BJ (cell line): ENCODE data around the gene ANAPC7. TPM values are rescaled to one million over a fixed set of nuclear protein-coding genes. Genes with fewer than 3 reads are reported as not detected.
"Not testable (repeated sequence)": the region's sequence is repeated elsewhere in the genome, so short reads cannot be mapped to it uniquely, and the experiment has no call there.

Experiments
- CTCF ChIA-PET: fragments of 350-600 bp; formaldehyde crosslinking; extraction: SDS; loops from one replicate; lab custom pipeline; 2021; ENCODE audit warnings: antibody characterized with exemption, inconsistent platforms; lab: Yijun Ruan, JAX
- POLR2A ChIA-PET: fragments of 300-600 bp; sonication (Branson Sonifier 250); formaldehyde crosslinking; extraction: SDS; loops from one replicate; lab custom pipeline; 2021; ENCODE audit warnings: antibody characterized with exemption; lab: Charles Lee
- DNase-seq: peaks from one replicate; pipeline ENCODE4 v3.0.0-alpha.2; 2011; ENCODE audit warnings: low read depth
- H3K27me3 ChIP-seq: 2 replicates; pipeline ENCODE4 v1.6.0; 2011; ENCODE audit warnings: low read length; ENCODE audit not compliant: control insufficient read depth, insufficient read depth
- H3K36me3 ChIP-seq: 2 replicates; pipeline ENCODE4 v1.5.1; 2011; ENCODE audit warnings: low read length; ENCODE audit not compliant: control insufficient read depth, insufficient read depth
- H3K4me3 ChIP-seq: 2 replicates; pipeline ENCODE4 v1.5.1; 2011; ENCODE audit warnings: low read depth, mild to moderate bottlenecking, control low read depth, low read length
- polyA plus RNA-seq: library from polyadenylated mRNA; depleted of rRNA; stranded (reverse); fragments of >200 nt; gene quantifications from 2 replicates; pipeline ENCODE4 v1.2.3, GENCODE V29; 2011
- TF ChIP-seq, protein P1 (sequence below): IDR thresholded peaks from 2 replicates; pipeline ENCODE4 v1.5.1; 2011; ENCODE audit warnings: low read depth, mild to moderate bottlenecking, control low read depth, inconsistent platforms, low read length, moderate library complexity; ENCODE audit not compliant: insufficient read depth

ANAPC7 gene
- polyA plus RNA-seq, 1 experiment, result 32.6 TPM

DNA sequence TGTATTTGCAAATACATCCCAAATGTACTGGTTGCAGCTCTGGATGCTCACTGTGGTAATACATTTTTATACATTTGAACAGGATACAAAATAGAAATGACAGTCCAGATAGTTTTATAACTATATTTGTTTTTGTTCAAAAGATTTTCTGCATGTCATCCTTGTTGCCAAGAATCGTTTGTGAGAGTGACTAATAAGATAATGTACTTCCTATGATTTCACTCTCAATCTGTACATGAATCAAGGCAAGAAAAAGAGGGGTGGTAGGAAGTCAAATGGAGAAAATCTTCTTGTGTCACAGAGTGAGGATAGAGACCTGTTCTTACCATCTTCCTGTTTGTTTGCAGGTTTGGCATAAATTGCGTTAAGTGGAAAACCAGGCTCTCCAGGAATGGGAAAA, 32.7 kb upstream of the ANAPC7 start:
- CTCF ChIA-PET, result interaction anchor here (0.6 kb wide), 1 partner anchor 78 kb away, joined by 4 read pairs; no protein-coding TSS in a partner anchor
- Histone ChIP-seq H3K4me3 (no peak overlapping the region), H3K27me3 (no peaks in the 10 kb centered on the region), H3K36me3 (peaks cover 13% of the 10 kb centered on the region)
- POLR2A ChIA-PET, result no interaction called here
- TF ChIP-seq, protein P1, sequence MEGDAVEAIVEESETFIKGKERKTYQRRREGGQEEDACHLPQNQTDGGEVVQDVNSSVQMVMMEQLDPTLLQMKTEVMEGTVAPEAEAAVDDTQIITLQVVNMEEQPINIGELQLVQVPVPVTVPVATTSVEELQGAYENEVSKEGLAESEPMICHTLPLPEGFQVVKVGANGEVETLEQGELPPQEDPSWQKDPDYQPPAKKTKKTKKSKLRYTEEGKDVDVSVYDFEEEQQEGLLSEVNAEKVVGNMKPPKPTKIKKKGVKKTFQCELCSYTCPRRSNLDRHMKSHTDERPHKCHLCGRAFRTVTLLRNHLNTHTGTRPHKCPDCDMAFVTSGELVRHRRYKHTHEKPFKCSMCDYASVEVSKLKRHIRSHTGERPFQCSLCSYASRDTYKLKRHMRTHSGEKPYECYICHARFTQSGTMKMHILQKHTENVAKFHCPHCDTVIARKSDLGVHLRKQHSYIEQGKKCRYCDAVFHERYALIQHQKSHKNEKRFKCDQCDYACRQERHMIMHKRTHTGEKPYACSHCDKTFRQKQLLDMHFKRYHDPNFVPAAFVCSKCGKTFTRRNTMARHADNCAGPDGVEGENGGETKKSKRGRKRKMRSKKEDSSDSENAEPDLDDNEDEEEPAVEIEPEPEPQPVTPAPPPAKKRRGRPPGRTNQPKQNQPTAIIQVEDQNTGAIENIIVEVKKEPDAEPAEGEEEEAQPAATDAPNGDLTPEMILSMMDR, result no peak
- no peak for DNase-seq

DNA sequence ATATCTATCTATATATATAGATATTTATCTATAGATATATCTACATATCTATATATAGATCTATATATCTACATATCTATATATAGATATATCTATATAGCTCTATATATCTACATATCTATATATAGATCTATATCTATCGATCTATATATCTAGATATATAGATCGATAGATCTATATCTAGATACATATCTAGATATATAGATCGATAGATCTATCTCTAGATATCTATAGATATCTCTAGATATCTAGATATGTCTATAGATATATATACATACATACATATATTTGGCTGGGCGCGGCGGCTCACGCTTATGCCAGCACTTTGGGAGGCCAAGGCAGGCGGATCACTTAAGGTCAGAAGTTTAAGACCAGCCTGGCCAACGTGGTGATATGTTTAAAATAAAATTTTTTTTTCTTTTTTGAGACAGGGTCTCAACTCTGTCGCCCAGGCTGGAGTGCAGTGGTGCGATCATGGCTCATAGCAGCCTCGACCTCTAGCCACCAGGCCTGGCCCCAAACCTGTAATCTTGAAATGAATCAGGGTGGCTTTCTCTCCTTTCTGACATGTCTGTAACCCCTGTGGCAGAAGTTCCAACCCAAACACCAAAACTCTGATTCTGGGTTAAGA, 28.6 kb upstream of the ANAPC7 start:
- TF ChIP-seq, protein P1, result no peak
- Histone ChIP-seq H3K36me3 (peaks cover 4% of the 10 kb centered on the region), H3K4me3 (peak overlapping the region; percentile 40; the same call in 1 of the 2 replicates), H3K27me3 (no peaks in the 10 kb centered on the region)
- POLR2A ChIA-PET, result interaction anchor here (1.0 kb wide), 2 partner anchors 148 to 359 kb away, joined by 7 to 23 read pairs; no protein-coding TSS in a partner anchor
- CTCF ChIA-PET, result interaction anchor here (0.7 to 1.8 kb wide), 27 partner anchors 7 to 503 kb away, joined by 3 to 38 read pairs (median 4); partner anchors contain the start of gene ARPC3
- no peak for DNase-seq

DNA sequence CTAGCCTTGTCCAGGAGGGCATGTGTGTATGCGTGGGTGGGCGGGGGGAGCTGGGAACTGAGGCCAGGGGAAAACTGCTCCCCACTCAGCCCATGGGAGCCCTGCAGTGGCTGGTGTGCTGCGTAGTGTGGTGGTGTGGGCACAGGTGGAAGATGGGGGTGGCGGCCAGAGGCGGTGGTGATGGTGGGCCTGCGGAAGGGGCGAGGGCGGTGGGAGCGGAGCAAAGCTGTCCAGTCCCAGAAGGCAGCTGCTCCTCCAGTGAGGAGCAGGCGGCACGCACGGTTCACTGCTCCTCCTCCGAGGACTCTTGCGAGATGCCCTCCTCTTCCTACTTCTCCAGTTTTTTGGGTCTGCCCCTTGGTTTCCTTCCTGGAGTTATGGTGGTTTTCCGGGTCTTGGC, 26.2 kb upstream of the ANAPC7 start:
- H3K4me3 ChIP-seq, CTCF ChIA-PET, H3K27me3 ChIP-seq, DNase-seq, POLR2A ChIA-PET, H3K36me3 ChIP-seq: not testable (repeated sequence)

DNA sequence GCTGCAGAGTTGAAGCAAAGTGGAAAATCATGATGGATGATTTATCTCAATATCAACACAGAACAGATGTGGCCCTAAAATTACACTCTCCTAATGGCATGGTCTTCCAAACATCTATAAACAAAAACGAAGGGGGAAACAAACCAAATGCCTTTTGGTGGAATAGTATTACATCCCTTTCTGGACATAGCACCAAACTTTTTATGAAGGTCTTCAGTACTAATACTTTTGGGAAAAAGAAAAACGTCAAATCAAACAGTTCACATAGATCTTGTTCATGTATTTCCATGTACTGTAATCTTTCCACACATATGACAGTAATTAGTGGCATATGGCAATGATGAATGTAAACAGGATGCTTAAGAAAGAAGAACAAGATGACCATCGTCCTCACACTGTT, 22.9 kb upstream of the ANAPC7 start:
- ChIA-PET CTCF (no interaction called here), POLR2A (interaction anchor here (1.2 kb wide), 1 partner anchor 322 kb away, joined by 3 read pairs; no protein-coding TSS in a partner anchor)
- no peaks in the 10 kb centered on the region for H3K36me3 ChIP-seq
- TF ChIP-seq, protein P1, result no peak
- H3K27me3 ChIP-seq, result no peaks in the 10 kb centered on the region
- H3K4me3 ChIP-seq, result no peak overlapping the region
- peak; percentile 35 for DNase-seq

DNA sequence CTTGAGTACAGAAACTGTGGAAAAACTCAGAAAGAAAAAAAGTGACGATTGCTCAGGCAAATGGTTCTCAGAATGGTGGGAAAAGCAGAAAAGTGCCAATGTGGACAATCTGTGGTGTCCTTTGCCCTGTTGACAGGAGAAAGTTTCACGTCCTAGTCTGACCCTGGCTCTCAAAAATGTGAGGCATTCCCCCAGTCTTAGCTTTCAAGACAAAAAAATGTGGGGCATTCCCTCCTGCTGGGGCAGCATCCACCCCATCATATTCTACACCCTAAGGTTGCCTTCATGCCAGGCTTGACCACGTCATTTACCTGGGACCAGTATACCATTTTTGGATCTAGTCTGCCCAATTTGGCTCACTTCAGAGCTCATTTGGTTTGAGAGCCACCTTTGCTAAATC, 20.7 kb upstream of the ANAPC7 start:
- no peaks in the 10 kb centered on the region for H3K36me3 ChIP-seq
- TF ChIP-seq, protein P1, result no peak
- no peak overlapping the region for H3K4me3 ChIP-seq
- ChIA-PET CTCF (no interaction called here), POLR2A (interaction anchor here (0.6 kb wide), 1 partner anchor 13 kb away, joined by 4 read pairs; no protein-coding TSS in a partner anchor)
- no peaks in the 10 kb centered on the region for H3K27me3 ChIP-seq
- DNase-seq, result no peak
